A673 (cell line): ENCODE measurements around the gene ZBTB24. TPM values are rescaled to one million over a fixed set of nuclear protein-coding genes. Genes with fewer than 3 reads are reported as not detected.

ENCODE experiments used
- BruUV-seq: library from RNA; stranded (reverse); fragments of 400-500 nt; replicated peaks from 2 replicates; lab custom pipeline; 2021; lab: Mats Ljungman, UMichigan
- CTCF ChIA-PET: fragments of 300-600 bp; sonication (Branson Sonifier 250); formaldehyde crosslinking; loops from one replicate; lab custom pipeline; 2022; ENCODE audit warnings: antibody characterized with exemption; lab: Charles Lee
- POLR2A ChIA-PET: fragments of 300-600 bp; sonication (Branson Sonifier 250); formaldehyde crosslinking; loops from one replicate; lab custom pipeline; 2022; ENCODE audit warnings: antibody characterized with exemption; ENCODE audit not compliant: low non-redundant PET; lab: Charles Lee
- DNase-seq: peaks from one replicate; pipeline ENCODE4 v3.0.0-alpha.2; 2015; ENCODE audit warnings: low spot score
- H3K27ac ChIP-seq: fragments of 200-600 bp; sonication (generic); 2 replicates; pipeline ENCODE4 v1.5.1; 2016; ENCODE audit warnings: mixed run types, low read depth, mild to moderate bottlenecking, mixed read lengths, antibody characterized with exemption, low read length; ENCODE audit not compliant: poor library complexity, severe bottlenecking
- H3K27me3 ChIP-seq: fragments of 200-600 bp; sonication (generic); replicated peaks from 2 replicates; pipeline ENCODE4 v1.6.1; 2017; ENCODE audit warnings: mixed run types, low read depth, mild to moderate bottlenecking, mixed read lengths, antibody characterized with exemption, low read length; ENCODE audit not compliant: insufficient read depth, poor library complexity
- H3K36me3 ChIP-seq: fragments of 200-600 bp; sonication (generic); 2 replicates; pipeline ENCODE4 v1.6.1; 2016; ENCODE audit warnings: mixed run types, mild to moderate bottlenecking, mixed read lengths, antibody characterized with exemption, low read length; ENCODE audit not compliant: insufficient read depth, poor library complexity, severe bottlenecking
- H3K4me1 ChIP-seq: fragments of 200-600 bp; sonication (generic); 2 replicates; pipeline ENCODE4 v1.6.1; 2017; ENCODE audit warnings: mixed run types, mild to moderate bottlenecking, mixed read lengths, antibody characterized with exemption, low read length; ENCODE audit not compliant: insufficient read depth, poor library complexity, severe bottlenecking
- H3K4me3 ChIP-seq: fragments of 200-600 bp; sonication (generic); 2 replicates; pipeline ENCODE4 v1.5.1; 2016; ENCODE audit warnings: low read depth, mixed run types, mild to moderate bottlenecking, mixed read lengths, low read length; ENCODE audit not compliant: poor library complexity, severe bottlenecking
- H3K9me3 ChIP-seq: fragments of 200-600 bp; sonication (generic); 2 replicates; pipeline ENCODE4 v1.6.1; 2016; ENCODE audit warnings: mixed run types, low read depth, mild to moderate bottlenecking, mixed read lengths, antibody characterized with exemption, low read length; ENCODE audit not compliant: poor library complexity, severe bottlenecking
- CTCF ChIP-seq: fragments of 300-800, 200-600 bp; sonication (generic); conservative IDR thresholded peaks from 2 replicates; pipeline ENCODE4 v1.5.1; 2017; ENCODE audit warnings: low read depth, mild to moderate bottlenecking, antibody characterized with exemption, low read length, moderate library complexity, mixed read lengths
- EZH2 ChIP-seq: fragments of 200-600 bp; sonication (generic); IDR thresholded peaks from 2 replicates; pipeline ENCODE4 v1.6.1; 2017; ENCODE audit warnings: borderline replicate concordance, low read depth, mild to moderate bottlenecking, mixed read lengths, antibody characterized with exemption, low read length; ENCODE audit not compliant: poor library complexity, severe bottlenecking
- intact Hi-C: fragments of 100-400 bp; cut with micrococcal nuclease; formaldehyde crosslinking; loops from one replicate; pipeline ENCODE4 v1.10.0; 2022; ENCODE audit not compliant: unreplicated experiment
- total RNA-seq: library from RNA; stranded (reverse); gene quantifications from 2 replicates; pipeline ENCODE4 v1.2.3, GENCODE V29; 2021

ZBTB24 gene
- total RNA-seq, 1 experiment from 2014 or later, result 15.5 TPM

GRCh38 chr6:109456710-109457561 lies 26.1 kb downstream of the ZBTB24 start:
- no TSS peak for BruUV-seq
- ChIA-PET CTCF (interaction anchor here (0.5 kb wide), 1 partner anchor 12 kb away, joined by 5 read pairs; no protein-coding TSS in a partner anchor), POLR2A (no interaction called here)
- Histone ChIP-seq H3K27ac (no peak overlapping the region), H3K4me1 (peaks cover 26% of the 10 kb centered on the region), H3K27me3 (no peaks in the 10 kb centered on the region), H3K4me3 (peak overlapping the region; percentile 74), H3K36me3 (peaks cover 8% of the 10 kb centered on the region), H3K9me3 (no peaks in the 10 kb centered on the region)
- no peak for DNase-seq
- intact Hi-C loops, result no loop called here
- TF ChIP-seq CTCF, result no peak

- POLR2A ChIA-PET, result no interaction called here
Observed at GRCh38 chr6:109456111-109456583, 26.9 kb downstream of the ZBTB24 start.

GRCh38 chr6:109455437-109456110 lies 27.4 kb downstream of the ZBTB24 start, which contains the start of gene MICAL1:
TSS of gene MICAL1 (minus strand) at chr6:109455772. CDS start at chr6:109454196, 1,576 bp downstream.
- CTCF ChIA-PET, result interaction anchor here (0.6 kb wide), 1 partner anchor 1021 kb away, joined by 6 read pairs; the partner anchor contains the start of gene SLC22A16
- Histone ChIP-seq H3K9me3 (no peaks in the 10 kb centered on the region), H3K4me1 (peaks cover 26% of the 10 kb centered on the region), H3K27me3 (no peaks in the 10 kb centered on the region), H3K27ac (peak within 1 kb of the TSS; percentile 59), H3K36me3 (no peaks in the 10 kb centered on the region), H3K4me3 (peak within 1 kb of the TSS; percentile 74)
- no TSS peak for BruUV-seq
- intact Hi-C loops, result no loop called here
- POLR2A ChIA-PET, result no interaction called here
- peak; percentile 64 for DNase-seq
- TF ChIP-seq CTCF (peak; percentile 28; the same call in 1 of the 2 replicates), EZH2 (no peak)

More at GRCh38 chr6:109456111-109456583, 26.9 kb downstream of the ZBTB24 start:
- Histone ChIP-seq H3K4me3 (peak overlapping the region; percentile 74), H3K27me3 (no peaks in the 10 kb centered on the region), H3K36me3 (peaks cover 2% of the 10 kb centered on the region), H3K27ac (peak overlapping the region; percentile 59), H3K9me3 (no peaks in the 10 kb centered on the region), H3K4me1 (peaks cover 26% of the 10 kb centered on the region)
- BruUV-seq, result no TSS peak
- no peak for TF ChIP-seq EZH2
- no peak for TF ChIP-seq CTCF
- peak; percentile 21 for DNase-seq
- CTCF ChIA-PET, result no interaction called here
- intact Hi-C loops, result no loop called here
